Stimulated activated CD8-positive, alpha-beta memory T cell treated with anti-CD3 and anti-CD28 coated beads, Interleukin-12 subunit alpha, Interleukin-12 subunit beta, amount 100 ng/mL, for 24 hours (primary cell): ENCODE measurements around the gene PTPRN.
"Not testable (repeated sequence)": the region's sequence is repeated elsewhere in the genome, so short reads cannot be mapped to it uniquely, and the experiment has no call there.

Source experiments
- DNase-seq: peaks from one replicate; pipeline ENCODE4 v3.0.0-alpha.2; 2020; ENCODE audit errors: extremely low read depth

PTPRN gene

DNA sequence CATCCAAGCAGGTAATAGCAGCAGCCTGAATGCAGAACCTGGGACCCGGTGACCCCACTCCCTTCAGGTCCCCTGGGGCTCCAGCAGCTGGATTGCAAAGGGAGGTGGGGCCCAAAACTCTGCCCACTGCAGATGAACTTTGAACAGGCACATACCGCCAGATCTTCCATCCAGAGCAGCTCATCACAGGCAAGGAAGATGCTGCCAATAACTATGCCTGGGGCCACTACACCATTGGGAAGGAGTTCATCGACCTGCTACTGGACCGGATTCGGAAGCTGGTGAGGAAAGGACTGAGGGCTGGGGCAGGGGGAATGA lies 39.2 kb downstream of the PTPRN start:
- no peak for DNase-seq

DNA sequence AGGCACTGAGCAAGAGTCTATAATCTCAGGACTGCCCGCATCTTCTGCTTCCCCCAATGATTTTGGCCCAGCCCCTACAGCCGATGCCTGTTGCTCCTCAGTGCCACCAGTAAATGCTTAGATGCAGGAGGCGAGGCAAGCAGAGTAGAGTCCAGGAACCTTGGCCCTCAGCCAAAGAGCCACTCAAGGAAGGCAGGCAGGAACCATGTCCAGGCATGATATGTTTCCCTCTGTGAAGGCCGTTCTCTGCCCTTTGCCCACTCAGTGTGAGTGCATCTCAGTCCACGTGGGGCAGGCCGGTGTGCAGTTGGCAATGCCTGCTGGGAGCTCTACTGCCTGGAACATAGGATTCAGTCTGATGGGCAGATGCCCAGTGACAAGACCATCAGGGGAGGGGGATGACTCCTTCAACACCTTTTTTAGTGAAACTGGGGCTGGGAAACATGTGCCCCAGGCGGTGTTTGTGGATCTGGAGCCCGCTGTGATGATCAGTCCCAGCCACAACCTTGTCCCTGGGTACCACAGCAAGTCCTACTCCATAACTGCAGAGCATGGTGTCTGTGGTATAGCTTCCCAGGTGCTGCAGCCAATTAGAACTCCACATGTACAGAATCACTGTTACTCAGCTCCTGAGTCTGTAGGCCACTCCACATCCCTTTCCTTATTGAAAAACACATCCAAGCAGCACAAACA lies 39.7 kb downstream of the PTPRN start:
- DNase-seq = no peak

GRCh38 chr2:219268294-219268693 lies 40.9 kb downstream of the PTPRN start:
- no peak for DNase-seq

GRCh38 chr2:219266886-219267285 lies 42.3 kb downstream of the PTPRN start:
- DNase-seq = no peak

DNA sequence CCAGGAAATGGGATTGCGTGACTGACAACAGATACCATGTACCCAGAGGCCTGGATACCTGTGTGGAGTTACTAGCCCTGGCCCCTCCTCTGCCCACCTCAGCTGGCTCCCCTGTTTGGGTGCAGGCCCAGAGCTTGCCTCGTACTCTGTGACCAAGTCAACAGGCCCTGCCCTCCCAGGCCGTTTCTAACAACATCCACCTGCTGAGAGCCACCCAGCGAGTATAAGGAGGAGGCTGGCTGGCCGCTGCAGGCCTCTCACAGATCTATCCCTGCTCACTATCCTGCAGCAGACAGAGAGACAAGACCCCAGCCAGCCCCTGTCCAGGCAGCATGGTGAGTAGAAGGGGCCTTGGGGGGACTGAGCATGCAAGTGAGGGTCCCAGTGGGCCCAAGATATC lies 43.0 kb downstream of the PTPRN start:
- DNase-seq = no peak

DNA sequence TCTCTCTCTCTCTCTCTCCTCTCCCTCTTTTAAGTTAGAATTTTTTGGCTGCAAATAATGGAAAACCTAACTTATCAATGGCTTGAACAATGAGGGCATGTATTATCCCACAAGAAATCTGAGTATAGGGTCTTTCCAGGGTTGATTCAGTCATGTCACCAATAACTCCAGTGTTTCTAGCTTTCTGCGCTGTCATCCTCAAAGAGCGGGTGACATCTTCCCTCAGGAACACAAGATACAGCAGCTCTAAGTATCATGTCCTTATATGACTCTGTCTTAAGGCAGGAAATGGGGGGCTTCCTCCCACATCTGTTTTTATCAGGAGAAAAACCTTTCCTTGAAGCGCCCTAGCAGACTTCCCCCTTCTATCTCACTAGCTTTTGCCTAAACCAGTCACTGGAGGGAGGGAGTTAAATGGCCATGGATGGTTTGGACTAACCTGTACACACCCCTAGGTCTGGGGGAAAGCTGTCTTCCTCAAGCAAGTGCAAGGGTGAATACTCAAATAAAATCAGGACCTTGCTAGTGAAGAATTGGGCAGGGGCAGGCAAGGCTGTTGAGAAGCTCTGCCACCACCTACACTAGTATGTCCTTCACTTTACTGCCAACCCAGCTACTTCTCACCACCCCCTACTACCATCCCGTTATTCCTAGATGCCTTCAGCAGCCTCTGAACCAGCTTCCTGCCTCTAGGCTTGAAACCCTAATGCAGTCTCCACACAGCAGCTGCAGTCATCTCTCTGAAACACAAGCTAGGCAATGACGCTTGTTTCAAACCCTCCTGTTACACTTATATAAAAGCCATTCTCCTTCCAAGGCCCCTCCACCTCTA lies 48.0 kb downstream of the PTPRN start:
- DNase-seq = no peak

GRCh38 chr2:219258942-219259341 lies 50.3 kb downstream of the PTPRN start:
- DNase-seq = not testable (repeated sequence)

DNA sequence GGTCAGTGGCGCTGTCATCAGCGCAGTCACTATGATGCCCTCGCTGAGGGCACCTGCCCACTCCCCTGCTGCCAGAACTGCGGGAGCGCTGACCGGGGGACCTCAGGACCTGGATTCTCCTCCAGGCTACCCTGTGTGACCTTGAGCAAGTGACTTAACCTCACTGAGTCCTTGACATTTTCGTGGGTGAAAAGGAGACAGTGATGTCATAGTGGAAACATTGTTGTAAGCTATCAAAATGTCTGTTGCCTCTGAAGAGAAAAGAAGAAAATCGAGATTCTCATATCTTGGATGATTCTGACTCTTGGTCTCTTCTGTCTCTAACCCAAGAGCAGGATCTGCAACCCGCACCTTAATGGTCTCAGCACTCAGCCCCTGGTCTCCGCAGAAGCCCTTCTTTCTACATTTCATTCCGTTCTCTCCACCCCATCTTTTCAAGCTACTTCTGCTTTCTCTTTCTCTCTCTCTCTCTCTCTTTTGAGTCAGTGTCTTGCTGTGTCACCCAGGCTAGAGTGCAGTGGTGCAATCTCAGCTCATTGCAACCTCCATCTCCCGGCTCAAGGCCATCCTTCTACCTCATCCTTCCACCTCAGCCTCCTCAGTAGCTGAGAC lies 54.5 kb downstream of the PTPRN start:
- no peak for DNase-seq

DNA sequence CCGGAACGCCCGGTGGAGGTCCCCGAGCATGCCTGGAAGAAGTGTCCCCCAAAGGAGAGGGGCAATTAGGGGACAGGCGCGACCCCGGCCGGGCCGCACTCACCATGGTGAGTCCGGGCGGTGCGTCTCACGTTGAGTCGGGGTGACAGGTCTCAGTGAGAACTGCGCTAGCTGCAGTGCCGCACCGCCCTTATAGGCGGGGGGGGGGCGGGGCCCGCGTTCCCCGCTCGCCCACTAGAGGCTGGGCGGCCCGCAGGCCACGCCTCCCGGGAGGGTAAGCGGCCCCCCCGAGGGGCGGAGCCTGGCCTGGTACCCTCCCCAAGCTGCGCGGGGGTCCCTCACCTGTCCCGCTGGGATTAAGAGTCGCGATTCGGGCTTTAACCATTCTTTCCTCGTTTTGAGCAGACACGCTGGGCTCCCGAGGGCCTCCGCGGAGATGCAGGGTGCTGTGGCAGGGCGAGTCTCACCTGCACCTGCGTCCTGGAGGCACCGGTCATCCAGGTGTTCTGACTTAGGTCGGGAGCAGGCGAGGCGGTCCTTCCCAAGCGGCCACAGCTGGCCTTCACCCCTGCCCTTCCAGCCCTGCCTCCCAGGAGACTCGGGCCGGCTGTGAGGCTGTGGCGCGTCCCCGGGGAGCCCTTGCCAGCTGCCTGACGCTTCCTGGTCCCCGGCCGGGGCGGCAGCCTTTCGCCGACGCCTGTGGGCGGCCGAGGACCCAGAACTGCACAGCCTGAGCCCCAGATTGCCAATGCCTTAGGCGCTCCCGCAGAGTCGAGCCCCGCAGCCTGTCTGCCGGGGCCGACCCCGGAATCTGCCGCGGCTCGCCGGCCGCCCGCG lies 55.2 kb downstream of the PTPRN start, which contains the start of gene TUBA4A:
Gene TUBA4A, minus strand, starts transcription at position 166 of the 837 bp plus-strand sequence. Its CDS starts 60 bp downstream, at position 106.
- DNase-seq = peak; percentile 76

DNA sequence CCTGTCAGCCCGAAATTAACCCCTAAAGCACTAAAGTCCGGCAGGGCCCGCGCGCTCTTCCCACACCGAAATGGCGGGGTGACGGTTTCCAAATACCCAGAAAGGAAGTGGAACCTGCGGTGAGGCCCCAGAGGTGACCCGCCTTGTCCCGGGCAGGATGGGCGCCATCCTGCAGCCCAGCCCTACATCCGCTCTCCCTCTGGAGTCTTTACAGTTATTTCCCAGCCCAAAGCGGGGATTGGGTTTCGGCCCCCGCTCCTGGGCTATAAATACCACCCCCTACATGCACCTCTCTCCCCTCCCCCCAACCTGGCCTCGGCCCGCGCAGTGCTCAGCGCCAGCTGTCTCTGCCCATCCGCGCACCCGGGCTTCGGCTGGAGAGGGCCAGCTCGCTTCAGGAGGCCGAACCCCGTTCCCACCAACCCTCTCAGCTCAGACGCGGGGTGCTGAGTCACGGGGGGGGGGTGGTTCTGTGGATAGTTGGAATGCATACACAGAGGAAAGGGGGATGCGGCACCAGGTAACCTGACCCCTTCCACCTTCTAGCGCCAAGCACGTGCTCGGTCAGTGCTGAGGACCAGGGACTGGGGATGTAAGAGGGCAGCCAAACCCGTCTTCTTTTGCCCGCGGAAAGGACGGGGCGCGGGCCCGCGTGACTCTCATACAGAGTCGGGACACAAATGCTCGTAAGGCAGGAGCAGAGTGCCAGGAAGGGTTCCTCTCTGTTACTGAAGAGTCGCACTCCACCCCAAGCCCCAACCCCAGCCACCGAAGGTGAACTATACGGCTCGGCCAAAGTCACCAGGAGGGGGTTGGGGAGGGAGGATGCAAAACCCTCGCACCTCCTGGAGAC lies 56.1 kb downstream of the PTPRN start, which contains the start of gene TUBA4B:
Gene TUBA4B, plus strand, starts transcription at position 344 of the 853 bp plus-strand sequence. Its CDS starts 165 bp downstream, at position 509.
- no peak for DNase-seq

- DNase-seq = no peak
Observed at GRCh38 chr2:219252570-219252899, 56.7 kb downstream of the PTPRN start.

GRCh38 chr2:219252084-219252483 lies 57.1 kb downstream of the PTPRN start:
- DNase-seq = no peak

GRCh38 chr2:219251656-219252055 lies 57.5 kb downstream of the PTPRN start:
- DNase-seq = no peak

DNA sequence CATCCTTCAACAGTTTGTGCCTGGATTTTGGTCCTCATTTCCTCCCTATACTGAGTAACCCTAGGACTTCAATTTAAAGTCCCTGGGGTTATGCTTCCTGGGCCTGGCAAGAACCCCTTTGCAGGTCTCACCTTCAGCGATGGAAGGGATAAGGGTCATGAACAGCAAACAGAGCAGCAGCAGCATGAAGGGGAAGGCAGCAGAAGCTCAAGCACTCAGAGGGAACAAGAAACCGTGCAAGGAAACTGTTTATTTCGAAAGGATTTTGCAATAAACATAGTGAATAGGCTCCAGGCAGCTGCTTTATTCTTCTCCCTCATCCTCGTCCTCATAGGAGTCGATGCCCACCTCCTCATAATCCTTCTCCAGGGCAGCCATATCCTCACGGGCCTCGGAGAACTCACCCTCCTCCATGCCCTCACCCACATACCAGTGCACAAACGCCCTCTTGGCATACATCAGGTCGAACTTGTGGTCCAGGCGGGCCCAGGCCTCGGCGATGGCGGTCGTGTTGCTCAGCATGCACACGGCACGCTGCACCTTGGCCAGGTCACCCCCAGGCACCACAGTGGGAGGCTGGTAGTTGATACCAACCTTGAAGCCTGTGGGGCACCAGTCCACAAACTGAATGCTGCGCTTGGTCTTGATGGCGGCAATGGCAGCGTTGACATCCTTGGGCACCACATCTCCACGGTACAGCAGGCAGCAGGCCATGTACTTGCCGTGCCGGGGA lies 59.0 kb downstream of the PTPRN start:
- DNase-seq = no peak

DNA sequence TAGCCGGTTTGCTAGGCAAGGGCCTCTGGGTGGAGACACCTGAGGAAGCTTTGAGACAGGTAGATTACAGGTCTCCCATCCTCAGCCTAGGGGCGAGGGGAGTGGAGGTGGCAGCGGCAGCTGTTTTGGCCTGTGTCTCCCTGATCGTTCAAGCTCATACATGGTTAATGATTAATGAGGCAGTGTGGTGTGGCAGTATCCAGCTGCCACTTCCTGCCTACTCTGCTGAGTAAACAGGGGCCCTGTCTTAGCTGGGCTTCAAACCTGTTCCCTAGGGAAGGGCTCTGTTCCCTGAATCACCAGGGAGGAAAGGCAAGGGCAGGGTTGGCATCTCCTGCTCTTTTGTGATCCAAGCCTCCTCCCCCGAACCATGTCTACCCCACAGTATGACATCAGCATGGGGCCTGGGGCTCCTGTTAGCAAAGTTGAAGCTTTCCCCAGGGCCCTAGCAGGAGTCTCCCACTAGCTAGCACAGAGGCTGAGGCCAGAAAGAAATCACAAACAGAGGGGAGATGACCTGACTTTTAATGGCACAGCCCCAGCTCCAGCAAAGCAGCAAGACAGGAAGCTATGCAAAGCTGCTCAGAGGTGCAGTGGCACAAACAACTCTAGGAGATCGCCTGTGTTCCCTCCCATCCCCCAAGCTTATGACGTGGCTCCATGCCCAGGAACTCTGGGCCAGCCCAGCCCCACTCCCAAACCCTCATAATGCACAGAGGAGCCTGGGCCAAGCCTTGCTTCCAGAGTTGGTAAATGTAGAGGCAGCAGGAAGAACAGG lies 59.8 kb downstream of the PTPRN start:
- no peak for DNase-seq

DNA sequence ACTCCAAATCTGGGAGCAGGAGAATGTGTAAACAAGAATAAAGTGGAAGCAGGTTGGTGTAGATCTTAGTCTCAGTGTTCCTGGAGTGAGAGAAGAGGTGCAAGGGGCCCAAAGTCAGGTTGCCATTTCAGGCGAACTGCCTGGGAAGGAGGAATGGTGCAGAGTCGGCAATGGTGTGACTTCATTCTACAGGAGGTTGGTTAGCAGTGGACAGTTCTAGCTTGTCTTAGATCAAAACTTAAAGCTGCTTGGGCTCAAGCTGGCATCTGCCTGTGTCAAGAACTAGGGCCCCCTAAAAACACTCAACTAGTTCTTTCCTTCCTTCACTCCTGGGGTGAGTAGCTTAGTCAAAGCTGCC lies 60.4 kb downstream of the PTPRN start:
- no peak for DNase-seq

- no peak for DNase-seq
Observed at GRCh38 chr2:219247678-219248642, 61.2 kb downstream of the PTPRN start.

DNA sequence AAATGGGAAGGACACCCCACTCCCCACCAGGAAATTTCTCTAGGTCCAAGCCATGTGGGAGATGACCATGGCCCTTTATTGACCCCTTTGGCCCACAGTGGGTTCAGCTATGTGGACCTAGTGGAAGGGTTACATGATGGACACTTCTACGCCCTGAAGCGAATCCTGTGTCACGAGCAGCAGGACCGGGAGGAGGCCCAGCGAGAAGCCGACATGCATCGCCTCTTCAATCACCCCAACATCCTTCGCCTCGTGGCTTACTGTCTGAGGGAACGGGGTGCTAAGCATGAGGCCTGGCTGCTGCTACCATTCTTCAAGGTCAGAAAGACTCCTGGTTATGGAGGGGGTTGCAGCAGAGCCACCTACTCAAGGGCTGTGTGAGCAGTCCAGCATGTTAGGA lies 62.6 kb downstream of the PTPRN start:
- DNase-seq = no peak

DNA sequence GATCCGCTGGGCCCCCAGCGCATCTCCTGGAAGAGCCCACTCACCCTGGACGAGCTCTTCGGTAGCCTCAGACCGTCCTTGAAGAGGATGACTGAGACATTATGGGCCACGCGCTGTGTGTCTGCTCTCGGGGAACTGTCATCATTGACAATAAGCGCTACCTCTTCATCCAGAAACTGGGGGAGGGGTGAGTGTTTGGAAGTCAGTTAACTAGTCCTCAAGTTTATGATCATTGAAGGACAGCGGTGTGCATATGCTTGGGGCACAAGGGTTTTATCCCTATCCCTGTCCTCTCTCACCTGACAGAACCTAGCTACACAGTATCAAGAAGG lies 63.3 kb downstream of the PTPRN start:
- no peak for DNase-seq
